Gastrocnemius medialis (tissue), 4 donors: ENCODE results near the gene CALD1.

Experiments used
- CTCF ChIP-seq, 5 experiments: fragments of 450-650 bp in 3 of 5; fragments of 200-600 bp in 2 of 5; sonication (generic) in 2 of 5; IDR thresholded peaks in 4 of 5; conservative IDR thresholded peaks in 1 of 5; 1 replicate in 4 of 5; 2 replicates in 1 of 5; pipeline ENCODE4 v1.5.1; 2016 to 2019; ENCODE audit warnings: antibody characterized with exemption in 5 of 5, mild to moderate bottlenecking in 3 of 5, moderate library complexity in 3 of 5
- POLR2A ChIP-seq, 2 donors: fragments of 450-650 bp; IDR thresholded peaks; one replicate each; pipeline ENCODE4 v1.6.1; 2017; ENCODE audit warnings: antibody characterized with exemption in 2 of 2, mild to moderate bottlenecking in 2 of 2, moderate library complexity in 2 of 2

GRCh38 chr7:134993877-134994456, 214.5 kb downstream of the CALD1 start:
- TF ChIP-seq POLR2A (IDR thresholded peaks at IDR 0.05) (no peak), CTCF (IDR thresholded peaks at IDR 0.05 in 4 of 5, conservative IDR thresholded peaks at IDR 0.05 in 1 of 5) (no peak)
